Measurements from ENCODE around the gene KRT31. TPM values are rescaled to one million over a fixed set of nuclear protein-coding genes. Genes with fewer than 3 reads are reported as not detected.
"Not testable (repeated sequence)": the region's sequence is repeated elsewhere in the genome, so short reads cannot be mapped to it uniquely, and the experiment has no call there.

The KRT31 gene
- polyA plus RNA-seq, 1 of the 3 experiments (the other 2 are of a cell fraction) = 0.03 TPM

- CTCF ChIA-PET = interaction anchor here (0.8 to 1.6 kb wide), 3 partner anchors 21 to 196 kb away, joined by 3 to 5 read pairs (median 4); no protein-coding TSS in a partner anchor
- Histone ChIP-seq H3K27ac (ENCODE audit: low read depth in 2 of 2, low read length in 1 of 2) (no peak overlapping the region), H3K4me3 (ENCODE audit: low read depth in 2 of 2, low read length in 1 of 2) (no peak overlapping the region), H3K27me3 (ENCODE audit: insufficient read depth) (no peaks in the 10 kb centered on the region; the same call in 1 of the 2 replicates), H4K20me1 (ENCODE audit: insufficient read depth) (no peaks in the 10 kb centered on the region), H3F3A (replicated peaks; ENCODE audit: insufficient read depth) (no peaks in the 10 kb centered on the region), H3K9me2 (no peaks in the 10 kb centered on the region), H3K4me2 (no peak overlapping the region), H3K36me3 (replicated peaks in 1 of 2; ENCODE audit: control insufficient read depth in 1 of 2, insufficient read depth in 2 of 2, low read length in 1 of 2) (no peaks in the 10 kb centered on the region), H3K79me2 (ENCODE audit: insufficient read depth) (no peaks in the 10 kb centered on the region), H2AFZ (ENCODE audit: low read depth) (no peak overlapping the region), H3K9me3 (peaks cover 8% of the 10 kb centered on the region; the same call in 1 of the 2 replicates), H3K4me1 (ENCODE audit: control insufficient read depth in 1 of 2, insufficient read depth in 2 of 2, low read depth in 1 of 2, low read length in 1 of 2) (no peaks in the 10 kb centered on the region), H3K9ac (no peak overlapping the region)
- DNase-seq = no peak
- POLR2A ChIA-PET = no interaction called here
- TF ChIP-seq EP300 (IDR thresholded peaks at IDR 0.05; ENCODE audit: borderline replicate concordance in 1 of 2, low read depth in 1 of 2, low read length in 1 of 2) (no peak), REST (IDR thresholded peaks at IDR 0.05; ENCODE audit: low read depth, low read length) (peak; percentile 92)
- WGBS (ENCODE audit: low lambda C conversion rate) = 36% methylated on average over 7 of the region's 7 CpGs
Observed at GRCh38 chr17:41352597-41353366, 44.6 kb downstream of the KRT31 start.

- Histone ChIP-seq H3K4me1 (ENCODE audit: control insufficient read depth in 1 of 2, insufficient read depth in 2 of 2, low read depth in 1 of 2, low read length in 1 of 2) (no peaks in the 10 kb centered on the region), H3K36me3 (replicated peaks in 1 of 2; ENCODE audit: control insufficient read depth in 1 of 2, insufficient read depth in 2 of 2, low read length in 1 of 2) (no peaks in the 10 kb centered on the region), H3K27me3 (ENCODE audit: insufficient read depth) (no peaks in the 10 kb centered on the region; the same call in 1 of the 2 replicates), H3K9ac (no peak overlapping the region), H3F3A (replicated peaks; ENCODE audit: insufficient read depth) (no peaks in the 10 kb centered on the region), H3K27ac (ENCODE audit: low read depth in 2 of 2, low read length in 1 of 2) (no peak overlapping the region), H3K79me2 (ENCODE audit: insufficient read depth) (no peaks in the 10 kb centered on the region), H3K4me2 (no peak overlapping the region), H3K9me2 (no peaks in the 10 kb centered on the region), H3K9me3 (peaks cover 8% of the 10 kb centered on the region; the same call in 1 of the 2 replicates), H4K20me1 (ENCODE audit: insufficient read depth) (no peaks in the 10 kb centered on the region), H2AFZ (ENCODE audit: low read depth) (no peak overlapping the region), H3K4me3 (ENCODE audit: low read depth in 2 of 2, low read length in 1 of 2) (no peak overlapping the region)
- ChIA-PET CTCF (interaction anchor here (1.5 to 1.6 kb wide), 2 partner anchors 22 to 198 kb away, joined by 4 to 5 read pairs; no protein-coding TSS in a partner anchor), POLR2A (no interaction called here)
- no peak for TF ChIP-seq FOXM1 (IDR thresholded peaks at IDR 0.05; ENCODE audit: low read depth)
- no peak for TF ChIP-seq FOSL2 (IDR thresholded peaks at IDR 0.05; ENCODE audit: borderline replicate concordance, low read depth)
- TF ChIP-seq POLR2AphosphoS5 (IDR thresholded peaks at IDR 0.05; ENCODE audit: low read depth, low read length) = no peak
- WGBS (ENCODE audit: low lambda C conversion rate) = 6% methylated on average over 2 of the region's 2 CpGs
- no peak for DNase-seq
Observed at GRCh38 chr17:41351177-41351576, 46.2 kb downstream of the KRT31 start.

GRCh38 chr17:41350381-41350878, 47.0 kb downstream of the KRT31 start, which contains the start of gene KRT33A:
TSS of gene KRT33A (minus strand) at chr17:41350828. CDS start at chr17:41350767, 61 bp downstream.
- H3K9ac ChIP-seq; H4K20me1 ChIP-seq (ENCODE audit: insufficient read depth); H3K79me2 ChIP-seq (ENCODE audit: insufficient read depth); H3K9me3 ChIP-seq; H3K4me1 ChIP-seq (ENCODE audit: control insufficient read depth in 1 of 2, insufficient read depth in 2 of 2, low read depth in 1 of 2, low read length in 1 of 2); H2AFZ ChIP-seq (ENCODE audit: low read depth); H3K36me3 ChIP-seq (replicated peaks in 1 of 2; ENCODE audit: control insufficient read depth in 1 of 2, insufficient read depth in 2 of 2, low read length in 1 of 2); H3K4me2 ChIP-seq; H3K27ac ChIP-seq (ENCODE audit: low read depth in 2 of 2, low read length in 1 of 2); H3K4me3 ChIP-seq (ENCODE audit: low read depth in 2 of 2, low read length in 1 of 2); POLR2A ChIA-PET; H3K9me2 ChIP-seq; DNase-seq; H3K27me3 ChIP-seq (ENCODE audit: insufficient read depth); H3F3A ChIP-seq (replicated peaks; ENCODE audit: insufficient read depth): not testable (repeated sequence)
- 42% methylated on average over 12 of the region's 16 CpGs for WGBS (ENCODE audit: low lambda C conversion rate)
- CTCF ChIA-PET = interaction anchor here (1.2 to 1.5 kb wide), 3 partner anchors 28 to 298 kb away, joined by 3 to 5 read pairs (median 4); no protein-coding TSS in a partner anchor
